Activated T-cell treated with anti-CD3 and anti-CD28 coated beads for 1 hour (primary cell): ENCODE data around the gene ATOH8.

Experiments
- DNase-seq: peaks from one replicate; pipeline ENCODE4 v3.0.0-alpha.2; 2020; ENCODE audit warnings: low read depth

The ATOH8 gene

DNA sequence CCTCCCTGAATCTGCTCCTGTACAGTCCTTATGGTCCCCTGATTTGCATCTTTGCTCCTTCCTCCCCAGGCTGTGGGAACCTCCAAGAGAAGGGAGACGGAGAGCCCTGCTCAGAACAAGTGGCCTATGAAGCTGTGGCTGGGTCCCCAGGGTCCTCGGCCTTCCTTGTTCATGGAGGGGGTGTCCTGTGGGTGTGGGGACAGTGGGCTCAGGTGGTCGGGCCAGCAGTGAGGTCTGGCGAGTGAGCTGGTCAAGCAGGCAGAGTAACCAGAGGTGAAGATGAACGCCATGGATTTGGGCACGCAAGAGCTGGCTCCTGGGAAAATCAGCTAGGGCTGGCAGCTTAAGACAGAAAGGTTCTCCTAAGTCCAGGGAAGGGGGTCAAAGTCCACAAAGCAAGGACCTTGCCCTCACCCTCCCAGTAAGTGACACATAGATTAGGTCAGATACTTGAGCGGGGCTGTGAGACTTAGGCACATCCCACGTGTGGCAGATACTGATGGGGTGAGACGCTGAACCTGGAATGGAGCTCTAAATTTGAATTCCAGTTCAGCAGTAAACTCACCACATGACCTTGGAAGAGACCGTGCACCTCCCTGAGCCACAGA, 34.8 kb upstream of the ATOH8 start:
- no peak for DNase-seq

DNA sequence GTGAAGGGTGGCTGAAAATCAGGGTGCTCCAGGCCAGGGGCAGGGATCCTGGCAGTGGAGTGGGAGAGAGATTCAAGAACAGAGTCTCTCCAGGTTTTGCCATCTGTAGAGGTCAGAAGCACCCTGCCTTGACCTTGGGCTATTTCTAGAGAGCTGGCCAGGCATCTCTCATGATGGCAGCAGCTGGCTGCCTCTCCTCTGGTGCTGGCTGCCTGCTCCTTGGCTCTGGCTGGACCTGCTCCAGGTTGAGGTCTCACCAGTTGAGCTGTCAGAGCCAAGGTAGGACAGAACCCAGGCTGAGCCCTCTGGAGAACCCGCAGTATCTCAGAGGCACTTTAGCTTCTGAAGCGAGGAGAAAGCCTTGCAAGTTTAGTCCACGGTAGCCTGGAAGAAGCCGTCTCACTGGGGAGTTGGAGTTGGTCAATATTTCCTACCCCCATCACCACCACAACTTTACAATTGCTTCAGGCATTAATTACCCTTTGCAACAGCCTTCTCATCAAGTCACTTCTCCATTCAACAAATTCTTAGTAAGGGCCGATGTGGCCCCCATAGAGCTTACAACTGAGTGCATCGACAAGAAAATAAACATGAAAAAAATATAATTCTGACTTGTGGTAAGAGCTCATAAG, 34.1 kb upstream of the ATOH8 start:
- no peak for DNase-seq

DNA sequence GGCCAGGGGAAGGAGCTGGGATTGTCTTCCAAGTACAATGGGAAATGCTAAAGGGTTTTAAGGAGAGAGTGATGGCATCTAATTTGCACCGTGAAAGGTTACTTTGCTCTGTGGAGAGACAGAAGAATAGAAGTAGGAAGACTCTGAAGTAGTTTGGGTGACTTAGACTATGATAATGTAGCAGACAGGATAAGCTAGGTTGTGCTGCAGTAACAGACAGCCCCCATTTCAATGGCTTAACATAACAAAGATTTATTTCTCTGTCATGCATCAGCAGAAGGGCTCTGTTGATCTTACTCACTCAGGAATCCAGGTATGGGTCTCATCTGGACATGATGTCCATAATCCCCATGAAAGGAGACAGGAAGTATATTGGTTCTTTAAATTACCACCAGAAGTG, 33.3 kb upstream of the ATOH8 start:
- DNase-seq: no peak

DNA sequence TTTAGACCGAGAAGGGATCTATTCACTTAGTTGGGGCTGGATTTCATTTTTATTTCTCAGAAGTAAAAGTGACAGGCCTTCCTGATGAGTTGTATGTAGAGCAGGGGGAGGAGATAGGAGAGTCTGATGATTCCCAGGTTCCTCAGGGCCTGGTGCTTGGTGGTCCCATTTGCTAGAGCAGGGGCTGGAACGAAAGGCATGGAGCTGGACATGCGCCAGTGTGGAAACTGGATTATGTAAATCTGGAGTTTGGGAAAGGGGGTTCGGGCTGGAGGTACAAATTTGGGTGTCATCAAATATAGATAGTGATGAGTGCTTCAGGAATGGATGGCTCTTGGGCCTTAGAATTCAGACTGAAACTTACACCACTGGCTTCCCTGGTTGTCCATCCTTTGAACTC, 32.1 kb upstream of the ATOH8 start:
- DNase-seq: no peak

DNA sequence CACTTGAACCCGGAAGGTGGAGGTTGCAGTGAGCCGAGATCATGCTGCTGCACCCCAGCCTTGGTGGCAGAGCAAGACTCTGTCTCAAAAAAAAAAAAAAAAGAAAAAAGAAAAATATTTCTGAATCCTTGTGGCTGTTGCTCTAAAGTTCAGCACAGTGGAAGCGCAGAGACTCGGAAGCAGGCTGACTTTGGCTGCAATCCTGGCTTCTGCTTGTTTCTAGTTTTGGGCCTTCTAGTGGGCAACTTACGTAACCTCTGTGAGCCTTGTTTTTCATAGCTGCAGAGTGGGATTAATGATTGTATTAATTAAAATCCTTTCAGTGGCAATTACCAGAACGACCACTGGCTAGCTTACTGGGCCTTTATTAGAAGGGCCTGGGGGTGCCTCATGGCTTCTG, 31.3 kb upstream of the ATOH8 start:
- no peak for DNase-seq

DNA sequence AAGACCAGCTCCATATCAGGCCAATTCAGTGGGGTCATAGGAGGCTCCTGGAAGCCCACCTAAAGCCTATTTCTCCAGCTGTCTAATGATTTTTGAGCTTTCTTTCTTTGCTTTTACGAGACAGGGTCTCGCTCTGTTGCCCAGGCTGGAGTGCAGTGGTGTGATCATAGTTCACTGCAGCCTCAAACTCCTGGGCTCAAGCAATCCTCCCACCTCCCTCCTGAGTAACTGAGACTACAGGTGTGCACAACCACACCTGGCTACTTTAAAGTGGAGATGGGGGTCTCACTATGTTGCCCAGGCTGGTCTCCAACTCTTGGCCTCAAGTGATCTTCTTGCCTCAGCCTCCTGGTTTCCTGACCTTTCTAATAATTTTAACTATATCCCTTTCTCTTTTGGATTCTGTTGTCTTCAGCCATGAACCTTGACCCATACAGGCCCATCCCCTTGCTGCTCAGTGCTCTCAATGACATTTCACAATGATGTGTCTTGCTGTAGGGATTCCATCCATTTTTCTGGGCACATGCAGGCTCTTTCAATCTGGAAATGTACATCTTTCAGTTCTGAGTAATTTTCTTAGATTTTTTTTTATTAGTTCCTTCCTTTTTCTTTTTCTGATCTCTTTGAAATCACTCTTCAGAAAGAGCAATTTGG, 30.0 kb upstream of the ATOH8 start:
- no peak for DNase-seq

DNA sequence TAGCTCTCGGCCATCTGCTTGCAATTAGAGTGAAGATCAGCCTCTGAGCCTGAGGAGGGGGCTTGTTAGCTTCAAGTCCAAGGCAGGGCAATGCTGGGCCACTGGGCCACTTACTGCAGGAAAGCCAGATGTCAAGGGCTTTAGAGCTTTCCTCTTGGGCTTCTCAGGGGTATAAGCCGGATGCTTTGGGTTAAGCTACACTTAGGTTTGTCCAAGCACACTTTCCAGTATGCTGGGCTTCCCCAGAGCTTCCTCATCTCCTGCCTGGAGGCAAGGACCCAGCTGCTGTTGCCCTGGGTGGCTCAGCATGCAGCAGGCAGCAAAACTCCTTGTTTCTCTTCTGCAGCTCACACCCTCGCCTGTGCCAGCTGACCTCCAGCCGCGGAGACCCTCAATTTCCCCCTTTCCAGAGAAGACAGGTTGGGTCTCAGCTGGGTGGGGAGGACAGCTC, 29.0 kb upstream of the ATOH8 start:
- no peak for DNase-seq

DNA sequence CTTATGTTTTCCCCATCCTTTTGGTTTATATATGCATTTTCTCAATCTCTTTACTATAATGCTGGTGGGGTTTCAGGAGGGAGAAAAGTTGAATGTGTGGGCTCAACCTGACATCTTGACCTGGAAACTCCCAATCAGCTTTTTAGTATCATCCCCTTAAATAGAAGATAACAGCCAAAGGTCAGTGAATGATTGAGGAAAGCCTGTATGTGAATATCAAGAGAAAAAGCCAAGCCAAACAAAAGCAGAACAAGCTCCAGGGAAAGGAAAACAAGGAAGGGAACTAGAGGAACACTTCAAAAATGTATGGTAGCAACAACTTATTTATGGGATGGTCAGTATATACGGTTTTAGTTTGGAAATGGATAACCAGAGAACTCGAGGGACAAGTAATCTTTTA, 28.3 kb upstream of the ATOH8 start:
- no peak for DNase-seq

DNA sequence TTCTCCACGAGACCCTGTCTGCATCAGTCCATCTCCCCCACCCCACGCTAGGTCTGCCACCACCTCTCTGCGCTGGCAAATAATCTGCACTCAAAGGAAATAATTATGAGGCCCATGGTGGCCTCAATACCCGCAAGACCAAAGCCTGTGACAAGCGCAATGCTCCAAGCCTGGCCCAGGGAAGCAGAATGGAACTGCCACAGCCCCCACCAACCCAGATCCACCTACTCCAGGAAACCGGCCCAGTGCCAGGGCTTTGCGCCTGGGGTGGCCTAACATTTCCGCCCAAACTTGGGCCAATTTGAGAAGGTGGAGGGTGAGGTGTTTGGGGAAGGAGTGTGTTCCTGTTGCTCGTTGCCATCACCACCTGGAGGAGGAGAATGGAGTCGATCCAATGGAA, 26.0 kb upstream of the ATOH8 start:
- no peak for DNase-seq

DNA sequence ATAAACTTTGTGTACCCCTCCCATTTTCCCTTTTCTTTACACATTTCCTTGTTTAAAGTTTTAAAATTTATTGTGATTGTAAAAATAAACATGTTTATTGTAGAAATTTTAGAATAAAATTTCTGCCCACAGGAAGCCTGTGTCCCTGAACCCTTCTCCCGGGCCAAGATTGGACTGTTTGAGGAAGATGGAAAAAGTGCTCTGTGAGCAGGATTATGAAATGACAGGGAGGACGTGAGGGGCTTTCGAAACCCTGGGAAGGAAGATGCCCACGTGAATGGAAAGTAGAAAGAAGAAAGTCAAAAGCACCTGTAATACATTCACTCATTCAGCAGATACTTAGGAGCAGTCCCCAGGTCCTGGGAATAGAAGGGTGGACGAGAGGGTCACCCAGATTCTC, 25.4 kb upstream of the ATOH8 start:
- DNase-seq: no peak

DNA sequence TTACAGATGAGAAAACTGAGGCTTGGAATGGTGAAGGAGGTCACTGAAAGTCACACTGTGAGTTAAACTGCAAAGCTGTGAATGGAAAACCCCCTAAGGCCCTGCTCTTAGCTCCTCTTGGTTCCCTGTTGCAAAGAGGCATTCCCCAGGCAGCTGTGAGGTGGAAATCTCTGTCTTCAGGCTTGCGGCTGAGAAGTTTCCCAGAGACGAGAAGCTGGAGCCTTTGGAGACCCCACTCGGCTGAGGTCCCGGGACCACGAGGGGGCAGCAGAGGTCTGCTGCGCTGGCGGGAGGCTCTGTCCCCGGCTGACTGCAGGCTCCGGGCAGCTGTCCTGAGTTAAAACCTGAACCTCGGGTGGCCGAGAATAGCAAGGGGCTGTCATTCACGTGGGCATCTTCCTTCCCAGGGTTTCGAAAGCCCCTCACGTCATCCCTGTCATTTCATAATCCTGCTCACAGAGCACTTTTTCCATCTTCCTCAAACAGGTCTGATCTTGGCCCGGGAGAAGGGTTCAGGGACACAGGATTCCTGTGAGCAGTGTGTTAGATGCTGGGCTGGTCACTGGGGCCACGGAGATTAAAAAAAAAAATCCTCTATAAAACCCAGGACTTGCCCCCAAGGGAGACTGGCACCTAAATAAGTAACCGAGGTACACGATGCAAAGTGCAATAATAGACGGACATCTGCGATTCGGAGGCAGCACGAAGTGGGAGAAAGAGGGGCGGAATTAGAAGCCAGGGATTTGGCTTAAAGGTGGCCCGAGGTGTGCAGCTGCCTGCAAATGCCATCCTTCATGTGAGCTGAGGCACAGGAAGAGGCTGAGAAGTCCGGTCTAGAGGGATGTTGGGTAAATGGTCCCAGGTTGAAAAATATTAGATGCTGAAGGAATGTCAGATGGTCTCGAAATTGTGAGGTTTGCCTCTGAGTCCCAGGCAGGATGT, 24.6 kb upstream of the ATOH8 start:
- peak; percentile 64 for DNase-seq

DNA sequence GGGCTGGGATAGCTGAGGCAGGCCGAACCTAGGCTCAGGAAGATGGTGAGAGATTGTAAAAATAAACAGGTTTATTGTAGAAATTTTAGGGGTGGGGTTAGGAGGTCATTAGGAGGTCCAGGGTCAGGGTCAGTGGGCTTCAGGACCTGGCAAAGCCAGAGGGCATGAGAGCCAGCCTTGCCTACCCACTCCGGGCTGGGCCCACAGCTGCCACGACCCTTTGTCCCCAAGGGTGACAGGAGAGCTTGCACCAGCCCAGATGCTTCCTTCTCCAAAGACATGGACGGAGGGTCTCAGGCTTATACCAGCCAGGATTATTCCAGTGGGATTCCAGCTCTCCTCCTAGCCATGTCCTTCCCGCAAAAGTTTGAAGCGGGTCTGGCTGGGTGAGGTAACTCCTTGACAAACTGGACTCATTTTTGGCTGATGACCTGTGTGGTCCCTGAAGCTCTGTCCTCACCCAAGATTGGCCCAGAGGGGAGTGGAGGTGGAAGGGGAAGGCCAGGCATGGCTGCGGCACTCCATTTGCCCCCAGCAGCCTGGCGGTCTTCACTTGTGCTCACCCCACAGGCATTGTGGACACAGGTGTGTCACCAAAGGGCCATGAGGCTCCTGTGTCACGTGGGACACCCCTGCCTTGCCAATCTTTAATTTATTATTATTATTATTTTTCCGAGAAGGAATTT, 23.8 kb upstream of the ATOH8 start:
- DNase-seq: no peak

DNA sequence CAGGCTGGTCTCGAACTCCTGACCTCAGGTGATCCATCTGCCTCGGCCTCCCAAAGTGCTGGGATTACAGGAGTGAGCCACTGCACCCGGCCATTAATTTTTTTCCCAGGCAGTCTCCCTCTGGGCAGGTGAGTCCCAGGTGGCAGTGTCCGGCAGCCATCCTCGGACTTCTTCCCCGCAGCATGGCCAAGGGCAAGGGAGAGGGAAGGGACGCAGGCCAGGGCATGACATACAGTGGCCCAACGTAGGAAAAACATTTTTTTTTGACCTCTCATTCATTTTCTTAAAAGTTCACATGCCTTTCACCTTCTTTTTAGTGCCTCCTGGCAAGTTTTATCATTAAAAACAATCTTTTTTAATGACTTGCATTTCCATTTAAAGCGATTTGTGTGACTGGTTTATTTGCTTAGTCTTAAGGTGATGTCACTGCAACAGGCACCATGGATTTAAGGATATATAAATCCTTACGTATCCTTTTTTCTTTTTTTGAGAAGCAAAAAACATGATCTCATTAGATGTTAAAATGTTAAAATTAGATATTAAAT, 23.0 kb upstream of the ATOH8 start:
- DNase-seq: no peak

DNA sequence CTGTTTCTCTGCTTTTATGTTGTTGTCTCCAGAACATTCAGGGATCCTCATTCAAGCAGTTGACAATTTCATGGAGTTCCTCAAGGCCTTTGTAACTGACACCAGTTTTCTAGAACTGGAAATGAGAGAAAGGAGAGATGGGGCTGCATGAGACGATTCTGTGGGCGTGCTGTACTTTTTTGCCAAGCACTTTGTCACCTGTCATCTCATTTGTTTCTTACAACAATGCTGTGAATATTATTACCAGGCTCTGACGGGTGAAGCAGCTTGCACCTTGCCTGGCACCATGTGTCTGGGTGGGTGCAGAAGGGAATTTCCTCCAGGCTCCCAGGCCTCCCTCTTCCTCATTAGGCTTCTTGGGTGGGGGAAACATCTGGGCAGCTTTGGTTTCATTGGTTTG, 22.2 kb upstream of the ATOH8 start:
- no peak for DNase-seq

DNA sequence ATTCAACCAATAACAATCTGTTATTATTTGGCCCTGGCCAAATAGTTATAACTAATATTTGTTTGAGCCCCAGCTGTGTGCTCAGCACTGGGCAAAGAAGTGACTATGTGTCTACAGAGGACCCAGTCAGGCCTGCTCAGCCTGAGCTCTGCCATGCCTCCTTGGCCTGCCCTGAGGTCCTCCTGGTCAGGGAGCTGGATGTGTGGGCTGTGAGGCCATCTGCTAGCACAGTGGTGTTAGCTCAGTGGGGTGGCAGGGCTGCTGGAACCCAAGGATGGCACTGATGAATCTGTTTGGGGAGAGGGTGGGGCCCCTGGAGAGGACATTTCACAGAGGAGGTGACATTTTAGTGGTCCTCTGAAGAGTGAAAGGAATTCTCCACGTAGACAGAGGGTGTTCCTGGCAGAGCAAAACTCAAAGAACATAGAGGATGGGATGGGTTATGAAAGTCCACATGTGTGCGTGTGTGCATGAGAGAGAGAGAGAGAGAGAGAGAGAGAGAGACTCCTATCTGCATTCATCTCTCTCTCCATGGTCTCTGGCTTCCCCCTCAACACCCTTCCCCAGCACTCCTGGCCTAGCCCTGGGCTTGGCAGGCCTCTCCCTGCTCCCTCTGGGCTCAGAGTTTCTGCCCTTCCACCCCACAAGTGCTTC, 21.2 kb upstream of the ATOH8 start:
- no peak for DNase-seq

DNA sequence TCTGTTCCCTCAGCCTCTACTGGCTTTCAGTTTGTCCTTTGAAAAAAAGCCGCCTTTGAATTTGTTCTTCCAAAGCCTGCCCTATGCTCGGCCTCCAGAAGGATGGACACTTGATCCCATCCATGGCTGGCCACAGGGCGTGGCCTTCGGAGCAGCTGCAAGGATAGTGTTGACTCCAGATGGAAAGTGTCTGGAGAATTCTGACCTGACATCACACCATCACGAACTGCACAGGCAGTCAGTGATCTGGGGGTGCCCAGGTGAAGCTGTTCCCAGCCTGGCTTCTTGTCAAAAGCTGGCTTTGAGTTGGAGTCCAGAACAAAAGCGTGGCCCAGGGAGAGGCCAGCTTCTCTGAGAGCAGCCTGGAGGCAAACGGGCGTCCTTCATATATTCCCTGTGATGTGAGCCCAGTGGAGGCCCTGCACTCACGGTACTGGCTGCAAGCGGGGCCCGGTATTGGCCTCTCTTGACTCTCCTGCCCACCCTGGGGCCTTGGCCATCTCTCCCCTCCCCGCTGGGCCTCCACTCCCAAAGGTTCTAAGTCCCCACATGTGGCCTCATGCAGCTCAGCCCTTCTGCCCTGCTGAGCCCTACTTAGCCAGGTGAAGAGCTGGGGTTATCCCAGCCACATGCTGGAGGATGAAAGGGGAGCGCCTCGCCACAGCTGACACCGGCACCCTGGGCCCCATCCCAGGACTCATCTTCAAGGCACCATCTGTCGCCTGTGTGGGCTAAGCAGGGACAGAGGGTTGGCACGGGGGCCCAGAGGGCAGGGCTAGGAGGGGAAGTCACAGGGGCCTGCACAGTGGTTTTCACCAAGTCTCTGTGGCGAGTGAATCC, 20.4 kb upstream of the ATOH8 start:
- no peak for DNase-seq

DNA sequence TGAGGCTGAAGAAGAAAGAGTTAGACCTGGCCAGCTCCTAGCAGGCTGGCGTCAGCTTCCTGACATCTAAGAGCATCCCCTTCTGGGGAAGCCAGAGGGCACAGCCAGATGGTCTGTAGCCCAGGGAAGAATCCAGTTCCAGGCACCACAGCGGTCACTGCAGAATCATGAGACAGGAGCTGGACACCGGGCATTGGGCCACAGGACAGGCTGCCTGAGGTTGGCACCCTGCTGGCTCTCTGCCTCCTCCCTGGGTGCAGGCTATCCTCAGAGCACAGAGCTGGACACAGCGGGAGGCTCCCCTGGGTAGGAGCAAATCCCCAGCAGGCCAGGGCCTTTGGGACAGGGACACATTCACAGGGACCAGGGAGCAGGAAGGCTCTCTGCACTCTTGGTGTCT, 19.8 kb upstream of the ATOH8 start:
- no peak for DNase-seq

DNA sequence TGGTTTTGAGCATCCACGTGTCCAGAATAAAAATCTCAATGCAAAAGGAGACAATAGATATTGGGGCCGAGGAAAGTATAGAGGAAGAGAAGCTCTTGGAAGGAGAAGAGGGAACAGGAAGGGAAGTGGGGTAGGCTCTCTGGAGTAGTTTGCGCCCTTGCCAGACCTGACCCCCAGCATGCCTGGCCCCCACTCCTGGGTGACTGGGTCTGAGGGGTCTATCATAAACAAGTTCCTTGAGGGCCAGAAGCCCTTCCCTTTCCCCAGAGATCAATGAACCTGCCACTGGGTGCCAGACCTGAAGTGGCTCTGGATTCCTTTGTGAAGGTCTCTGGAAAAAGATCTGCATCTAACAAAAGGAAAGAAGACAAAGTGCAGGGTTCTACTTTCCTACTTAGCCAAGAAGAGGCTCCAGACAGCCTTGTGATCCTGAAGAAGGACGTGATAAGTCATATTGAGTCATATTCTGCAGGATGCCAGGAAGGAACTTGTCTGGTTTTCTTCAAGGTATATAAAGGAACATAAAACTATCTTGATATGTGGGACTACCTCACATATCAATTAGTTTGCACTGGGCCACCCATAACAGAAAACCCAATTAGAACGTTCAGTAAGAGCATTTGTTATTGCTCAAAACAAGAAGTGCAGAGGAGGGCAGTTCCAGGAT, 18.7 kb upstream of the ATOH8 start:
- no peak for DNase-seq

DNA sequence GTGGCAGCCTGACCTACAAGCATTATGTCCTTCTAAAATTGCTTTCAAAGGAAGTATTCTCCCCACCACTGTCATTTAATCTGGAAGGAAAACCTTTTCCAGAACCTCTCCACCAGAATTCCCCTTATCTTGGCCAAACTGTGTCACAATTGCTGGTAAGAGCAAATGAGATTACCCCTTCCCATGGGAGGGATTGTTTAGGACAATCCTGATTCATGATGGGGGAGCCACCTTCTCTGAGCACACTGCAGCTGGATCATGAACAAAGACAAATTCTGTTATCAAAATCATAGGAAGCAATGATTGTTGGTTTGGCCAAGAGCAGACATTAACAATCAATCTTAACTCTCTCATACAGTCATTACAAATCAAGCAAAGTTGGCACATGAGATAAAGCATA, 18.1 kb upstream of the ATOH8 start:
- no peak for DNase-seq
